T-helper 1 cell treated with Interleukin-12 subunit alpha and Interleukin-12 subunit beta and Interleukin-4 antibody, amounts not matched to agents 30 ng/mL and 1 ng/mL, for 36 hours (primary cell): Measurements from ENCODE around the gene DIAPH2. TPM values are rescaled to one million over a fixed set of nuclear protein-coding genes. Genes with fewer than 3 reads are reported as not detected.

Experiments used
- intact Hi-C: fragments of 100-400 bp; cut with micrococcal nuclease; formaldehyde crosslinking; loops from one replicate; pipeline ENCODE4 v1.15.1; 2024
- total RNA-seq: library from RNA; stranded (reverse); gene quantifications from 2 replicates; pipeline ENCODE4 v1.2.3, GENCODE V29; 2022

DIAPH2 gene
- total RNA-seq, 1 donor from 2014 or later: 10.8 TPM

DNA sequence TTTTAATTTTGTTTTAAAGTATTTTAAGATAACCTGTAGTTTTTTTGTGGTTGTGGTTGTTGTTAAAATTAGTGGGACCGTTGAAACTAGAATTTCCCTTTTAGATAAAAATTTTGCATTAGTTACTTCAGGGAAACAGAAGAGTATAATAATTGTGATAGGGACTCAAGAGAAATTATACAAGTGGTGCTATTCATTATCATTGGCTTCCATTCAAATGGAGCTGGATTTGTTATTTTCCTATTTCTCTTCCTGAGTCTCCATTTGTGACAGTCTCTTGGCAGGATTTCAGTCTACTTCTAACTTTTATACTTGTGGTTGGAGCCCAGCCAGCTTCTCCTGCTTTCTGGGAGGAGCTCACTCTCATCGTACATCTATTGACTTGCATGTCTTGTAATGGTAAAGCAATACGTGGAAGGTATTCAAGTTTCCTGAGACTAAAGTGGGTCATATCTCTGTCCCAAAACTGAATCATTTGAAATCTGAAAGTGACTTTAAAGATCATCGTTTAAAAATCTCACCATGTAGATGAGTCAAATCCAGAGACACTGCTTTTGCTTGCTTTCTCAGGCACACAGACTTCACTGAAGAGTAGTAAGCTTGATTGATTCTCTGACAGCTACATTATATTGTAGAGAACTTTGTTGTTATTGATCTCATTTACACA is 354.9 kb downstream of the DIAPH2 start:
- intact Hi-C loops: no loop called here

DNA sequence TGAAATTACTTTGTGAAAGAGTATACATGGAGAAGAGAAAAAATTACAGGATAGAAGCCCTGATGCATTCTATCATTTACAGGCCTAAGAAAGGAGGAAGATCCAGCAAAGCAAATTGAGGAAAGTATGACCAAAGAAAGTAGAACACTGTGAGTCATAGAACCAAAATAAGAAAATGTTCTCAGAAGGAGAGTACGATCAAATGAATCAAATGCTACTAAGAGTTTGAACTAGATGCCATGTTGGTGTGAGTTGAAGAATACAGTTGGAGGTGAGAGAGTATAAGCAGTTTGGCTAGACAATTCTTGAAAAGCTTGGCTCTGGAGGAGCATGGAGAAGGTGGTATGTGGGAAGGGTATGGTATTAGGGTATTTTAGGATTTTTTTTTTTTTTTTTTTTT is 360.8 kb downstream of the DIAPH2 start:
- intact Hi-C loops: no loop called here

DNA sequence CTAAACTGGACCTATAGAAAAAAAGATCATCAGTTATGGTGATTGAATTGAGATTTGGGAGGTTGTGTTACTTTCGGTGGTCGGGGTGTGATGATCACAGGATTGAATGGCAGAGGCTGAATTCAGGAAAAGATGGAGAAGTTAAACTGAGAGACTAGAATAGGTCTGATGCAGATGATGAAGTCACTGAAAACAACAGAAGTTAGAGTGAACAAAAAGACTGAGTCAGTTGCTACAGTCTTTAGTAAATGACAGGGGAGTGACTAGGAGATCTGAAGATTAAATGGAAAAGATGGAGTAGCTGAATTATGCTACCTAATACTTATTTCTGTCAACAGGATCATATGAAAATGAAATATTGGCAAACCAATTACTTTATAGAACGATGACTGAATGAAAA is 362.2 kb downstream of the DIAPH2 start:
- intact Hi-C loops: no loop called here

DNA sequence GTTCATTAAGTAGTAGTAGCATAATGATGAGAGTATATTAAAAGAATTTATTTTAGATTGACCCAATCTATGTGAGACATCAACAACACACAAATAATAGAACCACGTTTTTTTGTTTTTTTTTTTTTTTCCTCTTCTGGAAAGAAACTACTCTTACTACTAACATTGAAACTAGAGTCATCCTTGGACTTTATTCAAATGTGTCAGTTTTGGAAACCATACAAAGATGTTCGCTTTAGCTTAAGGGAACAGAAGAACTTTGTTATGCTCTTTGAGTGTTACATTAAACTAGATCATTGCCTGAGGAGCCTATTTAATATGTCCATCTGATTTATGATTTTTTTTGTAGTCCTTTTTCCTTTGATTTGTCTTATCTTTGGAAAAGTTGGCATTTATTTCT is 365.8 kb downstream of the DIAPH2 start:
- intact Hi-C loops: no loop called here

DNA sequence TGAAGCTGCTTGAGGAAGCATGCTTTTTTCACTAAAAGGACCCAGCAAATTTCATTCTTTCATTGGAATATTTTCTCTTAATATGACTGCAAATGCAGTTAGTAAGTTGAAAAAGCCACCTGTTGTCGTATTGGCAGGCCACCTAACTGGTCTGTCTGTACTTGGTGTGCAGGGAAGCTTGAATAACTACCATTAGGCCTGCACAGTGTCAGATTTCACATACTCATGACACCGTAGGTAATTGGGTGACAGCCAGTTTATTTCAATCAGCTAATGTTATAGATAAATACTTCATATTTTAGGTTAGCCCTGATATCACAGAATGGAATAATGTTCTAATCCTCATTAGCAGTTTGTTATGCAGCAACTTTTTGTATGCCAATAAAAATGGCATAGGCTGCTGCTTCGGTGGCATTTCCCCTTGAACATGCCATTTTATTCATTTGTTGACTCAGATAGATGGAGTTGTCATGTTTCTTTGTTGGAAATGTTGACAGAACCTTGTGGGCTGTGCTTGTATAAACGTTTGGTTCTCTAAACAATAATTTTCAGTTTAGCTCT is 372.8 kb downstream of the DIAPH2 start:
- intact Hi-C loops: no loop called here

DNA sequence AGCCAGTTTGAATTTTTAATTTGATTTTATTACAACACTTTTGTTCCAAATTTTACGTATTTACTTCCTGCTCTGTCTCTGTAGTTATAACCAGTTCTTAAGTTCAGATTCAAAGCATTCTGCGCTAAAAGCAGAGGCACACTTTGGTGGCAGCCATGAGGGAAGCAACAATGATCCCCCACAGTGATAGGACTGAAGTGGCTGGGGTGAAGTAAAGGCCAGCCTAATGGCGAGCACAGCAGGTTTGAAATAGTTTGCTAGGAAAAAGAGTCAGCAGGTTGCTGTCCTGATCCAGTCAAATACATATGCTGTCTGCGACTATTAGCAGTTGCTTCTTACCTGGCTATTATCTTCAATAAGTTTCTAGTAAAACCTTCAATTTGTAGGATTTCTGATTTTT is 375.4 kb downstream of the DIAPH2 start:
- intact Hi-C loops: no loop called here

DNA sequence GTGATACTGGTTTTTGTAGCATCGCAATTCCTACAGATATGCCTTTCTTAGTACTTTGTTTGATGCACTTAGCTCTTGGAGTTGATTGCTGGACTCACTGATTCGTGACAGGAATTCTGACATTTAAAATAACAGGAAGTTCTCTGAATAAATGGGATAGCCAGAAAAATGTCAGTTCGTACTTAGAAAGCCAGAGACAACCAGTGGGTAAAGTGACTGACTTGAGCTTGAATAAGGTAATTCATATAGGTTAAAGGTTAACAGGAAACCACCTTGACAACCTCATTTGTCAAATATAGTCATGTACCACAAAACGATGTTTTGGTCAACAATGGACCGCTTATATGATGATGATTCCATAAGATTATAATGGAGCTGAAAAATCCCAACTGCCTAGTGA is 380.4 kb downstream of the DIAPH2 start:
- intact Hi-C loops: no loop called here

DNA sequence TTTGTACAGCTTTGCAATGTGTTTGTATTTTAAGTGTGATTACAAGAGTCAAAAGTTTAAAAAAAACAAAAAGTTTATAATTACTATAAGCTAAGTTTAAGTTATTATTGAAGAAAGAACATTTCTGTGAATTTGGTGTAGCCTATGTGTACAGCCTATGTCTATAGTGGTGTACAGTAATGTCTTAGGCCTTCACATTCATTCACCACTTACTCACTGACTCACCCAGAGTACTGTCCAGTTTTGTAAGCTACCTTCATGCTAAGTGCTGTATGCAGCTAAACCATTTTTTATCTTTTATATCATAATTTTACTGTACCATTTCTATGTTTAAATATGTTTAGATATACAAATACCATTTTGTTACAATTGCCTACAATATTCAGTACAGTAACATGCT is 381.3 kb downstream of the DIAPH2 start:
- intact Hi-C loops: no loop called here

DNA sequence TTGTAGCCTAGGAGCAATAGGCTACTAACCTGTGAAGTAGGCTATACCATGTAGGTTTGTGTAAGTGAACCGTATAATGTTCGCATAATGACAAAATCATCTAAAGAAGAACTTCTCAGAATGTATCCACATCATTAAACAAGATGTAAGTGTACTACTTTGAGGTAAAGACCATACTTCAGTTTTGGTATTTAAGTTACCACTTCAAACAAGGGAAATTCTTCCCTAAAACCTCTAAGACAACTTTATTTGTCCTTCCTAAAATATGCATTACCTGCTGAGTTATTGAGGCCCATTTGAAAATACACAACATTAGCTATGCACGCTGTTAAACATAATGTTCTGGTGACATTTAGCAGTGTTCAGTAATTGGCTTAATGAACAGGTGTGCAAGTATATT is 381.7 kb downstream of the DIAPH2 start:
- intact Hi-C loops: no loop called here

DNA sequence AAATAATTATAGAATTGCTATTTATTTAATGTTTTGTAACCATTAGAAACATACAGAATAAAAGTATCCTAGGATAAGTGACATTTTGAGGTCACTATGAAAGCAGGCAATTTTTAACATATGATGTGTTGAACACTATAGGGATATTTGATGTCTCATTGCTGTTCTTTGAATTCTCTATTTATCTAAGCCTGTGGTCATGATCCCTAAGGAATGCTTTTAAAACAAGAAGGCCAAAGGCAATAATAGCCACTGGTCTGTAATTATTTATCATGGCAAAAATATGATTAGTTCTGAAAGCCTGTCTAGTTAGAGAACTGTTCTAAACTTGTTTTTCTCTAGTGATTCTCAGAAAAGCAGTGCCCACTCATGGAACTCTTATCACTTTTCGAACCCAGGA is 385.7 kb downstream of the DIAPH2 start:
- intact Hi-C loops: no loop called here

DNA sequence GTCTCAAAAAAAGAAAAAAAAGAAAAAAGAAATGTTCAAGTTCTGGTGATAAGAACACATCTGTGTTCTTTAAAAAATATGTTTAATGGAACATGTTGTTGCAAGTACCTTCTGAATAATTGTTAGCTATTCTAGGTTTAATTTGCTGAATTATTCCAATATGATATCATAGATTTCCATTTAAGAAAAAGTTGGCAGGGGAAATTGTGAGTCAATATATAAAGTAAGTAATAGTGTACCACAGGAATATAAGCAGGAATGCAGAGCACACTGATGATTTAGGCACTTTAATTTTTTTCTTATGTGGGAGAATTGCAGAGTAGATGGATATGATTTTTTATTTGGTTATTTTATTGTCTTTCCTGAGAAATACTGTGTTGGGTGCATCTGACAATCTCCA is 389.8 kb downstream of the DIAPH2 start:
- intact Hi-C loops: no loop called here

DNA sequence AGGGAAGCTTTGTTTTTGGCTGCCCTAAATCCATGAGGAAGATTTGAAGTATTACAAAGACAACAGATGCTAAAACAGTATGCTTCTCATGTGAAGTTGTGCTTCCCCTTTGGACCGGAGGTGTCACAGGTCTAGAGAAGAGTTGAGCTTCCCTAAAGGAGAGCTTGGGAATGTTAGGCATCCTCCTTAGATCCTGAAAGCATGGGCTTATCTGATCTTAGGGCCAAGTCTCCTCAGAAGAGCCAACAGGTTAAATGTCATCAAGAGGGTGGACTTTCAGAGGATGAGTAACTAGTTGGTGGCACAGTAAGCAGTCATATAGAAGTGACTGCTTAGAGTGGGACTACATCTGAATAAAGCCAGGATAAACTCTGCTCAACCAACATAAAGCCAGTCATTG is 404.5 kb downstream of the DIAPH2 start:
- intact Hi-C loops: no loop called here

DNA sequence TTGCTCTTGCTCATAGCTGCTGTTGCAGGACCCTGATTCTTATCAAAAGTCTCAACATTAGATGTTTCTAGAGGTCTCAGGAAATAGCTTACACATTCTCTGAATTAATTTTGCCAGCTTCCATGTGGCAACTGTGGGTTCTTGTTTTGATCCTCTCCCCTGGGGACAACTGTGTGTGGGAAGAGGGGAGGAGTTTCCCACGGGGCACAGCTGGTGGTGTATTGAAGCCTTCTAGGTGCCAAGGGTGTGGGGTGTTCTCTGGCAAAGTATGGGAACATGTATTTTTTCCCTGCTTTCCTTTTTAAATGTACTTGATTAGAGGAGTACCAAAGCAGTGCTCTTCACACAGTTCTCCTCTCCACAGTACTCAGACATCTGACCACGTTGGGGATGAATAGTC is 411.7 kb downstream of the DIAPH2 start:
- intact Hi-C loops: no loop called here

DNA sequence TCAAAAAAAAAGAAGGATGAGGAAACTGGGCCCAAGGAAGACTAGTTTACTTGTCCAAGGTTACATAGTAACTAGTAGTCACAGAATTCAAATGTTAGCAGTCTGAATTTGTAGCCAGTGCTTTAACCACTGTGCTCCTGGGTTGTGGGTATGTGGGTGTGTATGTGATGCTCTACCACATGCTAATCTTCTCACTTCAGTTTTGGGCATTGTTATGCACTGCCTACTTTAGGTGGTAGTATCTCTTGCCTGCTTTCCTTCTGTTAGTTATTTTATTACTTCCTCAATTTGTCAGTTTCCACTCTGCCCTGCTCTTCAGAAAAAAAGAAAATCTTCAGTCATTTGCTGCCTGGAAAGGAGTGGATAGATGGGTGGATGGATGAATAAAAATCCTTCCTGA is 418.3 kb downstream of the DIAPH2 start:
- intact Hi-C loops: no loop called here

DNA sequence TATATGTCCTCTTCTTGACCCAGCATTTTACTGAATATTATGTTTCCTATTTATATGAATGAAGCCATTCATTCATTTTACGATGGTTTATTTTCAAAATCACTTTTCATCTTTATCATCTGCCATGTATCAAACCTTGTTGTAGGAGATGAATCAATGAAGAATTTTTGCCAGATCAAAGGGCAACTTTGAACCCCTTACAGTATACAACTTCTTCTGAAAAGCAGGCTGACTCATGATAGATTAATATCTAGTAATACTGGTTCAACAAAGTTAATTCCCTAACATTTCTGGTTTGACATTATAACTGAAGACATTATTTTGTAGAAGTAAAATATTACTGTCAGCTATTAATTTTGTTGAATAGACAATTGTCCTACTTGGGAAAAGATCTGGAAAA is 425.1 kb downstream of the DIAPH2 start:
- intact Hi-C loops: no loop called here

DNA sequence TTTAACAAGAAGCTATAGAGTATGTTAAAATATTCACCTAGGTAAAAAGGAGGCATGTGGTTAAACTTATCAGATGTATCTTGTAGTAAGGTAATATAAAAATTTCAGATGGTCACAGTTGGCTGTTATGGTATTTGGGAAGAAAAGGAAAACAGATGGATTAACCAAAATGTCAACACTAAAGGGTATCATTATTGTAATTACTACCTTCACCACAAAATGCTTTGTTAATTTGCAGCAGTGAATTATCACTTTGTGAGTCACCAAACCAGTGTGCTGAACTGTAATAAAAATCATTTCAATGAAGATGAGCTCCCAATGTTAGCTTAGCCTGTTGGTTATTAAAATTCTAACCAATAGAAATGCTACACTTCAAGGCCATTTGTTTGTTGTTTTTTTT is 432.9 kb downstream of the DIAPH2 start:
- intact Hi-C loops: no loop called here

DNA sequence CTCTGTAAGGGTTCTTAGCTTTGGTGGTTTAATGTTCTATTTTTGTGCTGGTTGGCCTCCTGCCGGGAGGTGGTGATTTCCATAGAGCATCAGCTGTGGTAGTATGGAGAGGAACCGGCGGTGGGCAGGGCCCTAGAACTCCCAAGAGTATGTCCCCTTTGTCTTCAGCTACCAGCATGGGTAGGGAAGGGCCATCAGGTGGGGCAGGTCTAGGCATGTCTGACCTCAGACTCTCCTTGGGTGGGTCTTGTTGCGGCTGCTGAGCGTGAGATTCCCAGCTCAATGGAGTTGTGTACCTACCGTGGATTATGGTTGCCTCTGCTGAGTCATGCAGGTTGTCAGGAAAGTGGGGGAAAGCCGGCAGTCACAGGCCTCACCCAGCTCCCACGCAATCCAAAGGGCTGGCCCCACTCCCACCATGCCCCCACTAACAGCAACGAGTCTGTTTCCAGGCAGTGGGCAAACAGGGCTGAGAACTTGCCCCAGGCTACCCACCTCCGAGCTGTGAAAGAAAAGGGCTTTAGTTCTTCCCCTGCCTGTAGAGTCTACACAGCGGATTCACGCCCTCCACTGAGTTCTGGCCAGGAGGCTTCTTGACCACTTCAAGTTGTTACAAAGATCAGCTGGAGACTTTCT is 434.9 kb downstream of the DIAPH2 start:
- intact Hi-C loops: no loop called here

DNA sequence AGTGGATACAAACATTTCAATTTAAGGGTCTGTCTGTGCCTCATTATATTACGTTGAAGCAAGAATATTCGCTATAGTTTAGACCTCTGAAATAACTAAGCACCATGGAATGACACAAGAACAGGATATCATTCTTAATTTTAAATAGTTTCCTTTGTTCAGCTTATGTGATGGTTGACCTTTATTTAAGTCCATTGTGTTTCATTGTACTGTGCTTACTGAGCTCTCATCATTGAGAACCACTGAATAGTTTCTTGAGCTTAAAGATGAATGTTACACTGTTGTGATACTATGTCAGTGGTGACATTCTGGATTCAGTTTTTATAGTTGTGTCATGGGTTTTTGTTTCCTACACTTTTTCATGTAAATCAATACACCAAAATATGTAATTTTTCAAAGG is 438.4 kb downstream of the DIAPH2 start:
- intact Hi-C loops: no loop called here

DNA sequence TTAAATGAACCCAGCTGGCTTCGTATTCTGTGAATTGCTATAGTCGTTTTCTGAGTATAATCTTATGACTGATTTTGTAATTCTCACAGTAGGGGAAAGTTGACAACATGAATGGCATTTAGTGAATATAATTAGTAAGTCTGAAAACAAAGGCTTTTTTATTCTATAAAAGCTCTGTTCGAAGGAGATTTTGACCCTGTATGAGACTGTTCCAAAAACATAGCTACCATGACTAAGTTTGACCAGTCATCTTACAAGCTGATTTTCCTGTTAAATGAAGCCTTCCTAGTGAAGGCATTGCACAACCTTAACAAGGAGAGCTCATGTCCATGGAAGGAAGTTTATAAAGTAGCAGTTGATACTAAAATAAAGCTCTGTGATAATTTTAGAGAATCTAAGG is 441.4 kb downstream of the DIAPH2 start:
- intact Hi-C loops: no loop called here

DNA sequence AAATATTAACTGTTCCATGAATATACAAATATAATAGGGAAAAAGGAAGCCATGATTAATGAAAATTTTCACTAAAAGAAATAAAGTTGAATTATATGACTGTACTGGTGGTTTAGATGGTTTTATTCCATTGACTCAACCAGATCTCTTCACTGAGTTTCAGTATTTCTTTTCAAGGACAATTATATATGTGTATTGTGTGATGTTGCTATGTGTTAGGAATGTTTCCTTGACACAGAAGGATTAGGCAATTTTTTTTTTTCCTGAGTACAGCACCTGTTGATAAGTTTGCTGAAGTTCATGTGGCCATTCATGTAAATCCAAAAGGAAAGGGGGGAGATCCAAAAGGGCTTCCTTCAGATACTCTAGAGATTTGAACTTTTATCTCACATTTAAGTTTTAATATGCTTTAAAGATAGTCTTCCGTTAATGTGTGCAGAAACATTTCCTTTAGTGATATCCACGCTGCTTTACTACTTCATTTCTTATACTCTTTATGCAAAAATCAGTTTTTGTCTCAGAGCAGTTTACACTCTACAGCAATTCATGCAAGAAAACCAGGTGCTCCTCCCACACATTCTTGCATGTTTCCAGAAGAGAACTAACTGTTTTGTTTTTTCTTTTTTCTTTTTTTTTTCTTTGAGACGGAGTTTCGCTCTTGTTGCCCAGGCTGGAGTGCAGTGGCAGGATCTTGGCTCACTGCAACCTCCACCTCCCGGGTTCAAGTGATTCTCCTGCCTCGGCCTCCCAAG is 448.2 kb downstream of the DIAPH2 start:
- intact Hi-C loops: no loop called here

DNA sequence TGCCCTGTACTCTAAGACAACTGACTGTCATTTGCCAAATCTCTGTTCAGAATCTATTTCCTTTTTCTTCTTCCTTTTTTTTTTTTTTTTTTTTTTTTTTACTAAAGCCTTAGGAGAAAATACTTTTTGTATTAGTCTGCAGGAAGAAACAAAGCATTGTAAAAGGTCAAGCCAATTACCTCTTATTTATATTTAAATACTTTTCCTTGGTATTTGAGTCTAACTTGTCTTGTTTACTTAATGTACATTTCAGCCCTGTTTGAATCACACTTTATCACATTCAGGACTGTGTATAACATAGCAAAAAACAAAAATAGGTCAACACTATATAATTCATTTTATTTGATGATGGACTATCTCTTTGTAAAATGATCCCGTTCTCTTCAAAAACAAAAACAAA is 461.3 kb downstream of the DIAPH2 start:
- intact Hi-C loops: no loop called here

DNA sequence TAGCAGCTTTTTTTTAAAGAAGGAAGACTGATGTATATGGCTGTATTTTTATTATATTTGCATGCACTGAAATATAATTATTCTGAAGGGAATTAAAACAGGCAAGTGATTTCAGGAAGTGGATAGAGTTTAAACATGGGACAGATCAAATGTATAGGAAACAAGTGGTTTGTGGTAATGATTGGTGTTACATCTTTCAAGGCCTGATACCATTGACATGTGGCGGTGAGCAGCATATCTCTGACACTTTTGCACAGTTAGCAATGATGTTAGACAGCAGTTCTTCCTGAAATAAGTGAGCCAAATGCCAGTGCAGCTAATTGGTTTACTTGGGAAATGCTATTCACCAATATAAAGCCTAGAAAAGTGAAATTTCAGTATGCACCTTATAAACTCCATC is 471.2 kb downstream of the DIAPH2 start:
- intact Hi-C loops: no loop called here

DNA sequence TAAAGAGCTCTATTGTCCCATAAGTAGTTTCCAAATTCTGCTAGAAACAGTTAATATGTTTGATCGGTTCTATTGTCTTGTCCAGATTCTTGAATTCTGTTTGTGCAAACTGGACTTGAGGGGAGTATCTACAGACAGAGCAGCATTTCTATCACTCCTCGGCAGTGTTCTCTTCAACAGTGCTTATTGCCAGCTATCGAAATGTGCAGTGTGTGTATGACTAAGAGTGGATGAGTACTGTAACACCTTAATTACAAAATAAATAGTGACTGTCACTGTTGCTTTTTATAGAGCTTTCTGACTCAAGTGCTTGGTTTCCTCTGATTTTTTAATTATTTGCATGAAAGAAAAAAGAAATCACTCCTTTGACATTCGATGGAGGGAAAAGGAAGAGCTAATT is 473.6 kb downstream of the DIAPH2 start:
- intact Hi-C loops: no loop called here
